Measurements from ENCODE around the gene RCAN1.

Gene RCAN1

DNA sequence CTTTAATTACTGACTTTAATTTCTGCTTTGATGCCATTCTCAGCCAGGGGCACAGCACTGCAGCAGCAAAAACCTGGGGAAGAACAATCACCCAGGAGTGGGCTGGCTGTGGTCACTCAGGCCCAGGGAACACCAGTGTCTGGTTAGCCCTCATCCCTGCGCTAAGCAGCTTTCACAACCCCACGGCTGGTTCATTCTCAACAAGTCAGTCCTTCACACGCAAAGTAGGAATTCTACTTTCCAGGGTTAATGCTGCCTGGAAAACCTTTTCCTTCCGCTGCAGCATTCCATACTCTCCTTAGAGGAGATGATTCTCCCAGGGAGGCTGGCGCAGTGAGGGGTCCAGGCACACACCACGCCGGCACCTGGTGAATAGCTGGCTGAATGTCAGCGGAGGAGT lies 78.6 kb downstream of the RCAN1 start:
- no peak for DNase-seq

DNA sequence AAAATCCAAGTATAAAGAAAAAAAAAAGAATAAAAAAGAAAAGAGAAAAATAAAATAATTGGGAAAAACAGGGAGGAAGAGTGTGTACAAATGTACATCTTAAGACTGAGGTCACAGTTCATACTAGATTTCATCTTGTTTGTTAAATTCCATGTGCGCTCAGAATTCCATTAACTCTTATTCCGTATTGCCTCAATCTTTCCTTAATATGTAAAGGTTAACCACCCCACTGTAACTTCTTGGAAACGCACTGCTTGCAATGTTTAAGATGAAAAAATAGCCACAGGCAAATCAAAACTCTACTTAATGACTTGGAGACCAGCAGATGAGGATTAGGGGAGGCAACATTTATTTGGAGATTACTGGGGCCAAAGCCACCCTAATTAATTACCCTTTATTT lies 79.0 kb downstream of the RCAN1 start:
- no peak for DNase-seq

DNA sequence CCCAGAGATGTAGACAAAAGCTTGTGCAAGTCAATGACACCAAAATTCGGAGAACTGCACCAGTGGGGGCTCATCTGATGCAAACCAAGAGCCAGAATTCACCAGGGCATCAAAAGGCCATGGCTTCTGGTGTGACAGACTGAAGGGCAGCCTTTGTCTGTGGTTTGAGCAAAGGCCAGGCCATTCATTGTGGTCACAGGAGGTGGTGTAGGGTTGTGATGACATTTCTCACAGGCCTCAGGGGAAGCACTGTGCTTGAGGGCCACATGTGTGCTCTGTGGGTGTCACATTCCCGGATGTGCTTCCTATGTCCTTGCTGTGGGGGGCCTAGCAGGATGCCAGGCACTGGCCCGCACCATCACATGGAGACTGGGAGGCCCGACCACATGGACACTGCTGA lies 80.4 kb downstream of the RCAN1 start:
- no peak for DNase-seq

DNA sequence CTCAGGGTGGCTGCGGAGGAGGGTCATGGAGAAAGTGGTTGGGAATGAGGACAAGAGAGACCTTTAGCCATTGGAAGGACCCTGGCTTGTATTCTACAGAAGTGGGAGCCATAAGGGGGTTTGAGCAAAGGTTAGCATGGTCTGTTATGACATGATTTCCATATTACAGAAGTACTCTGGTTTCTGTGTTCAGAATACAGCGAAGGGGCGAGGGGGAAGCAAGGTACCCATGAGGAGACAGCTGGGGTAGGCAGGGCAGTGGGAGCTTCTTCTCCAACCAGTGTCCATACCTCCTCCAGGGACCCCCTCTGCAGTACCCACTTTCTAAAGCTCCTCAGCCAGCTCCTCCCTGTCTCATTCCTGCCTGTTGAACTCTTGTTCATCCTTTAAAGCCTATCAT lies 81.0 kb downstream of the RCAN1 start:
- DNase-seq, result no peak

DNA sequence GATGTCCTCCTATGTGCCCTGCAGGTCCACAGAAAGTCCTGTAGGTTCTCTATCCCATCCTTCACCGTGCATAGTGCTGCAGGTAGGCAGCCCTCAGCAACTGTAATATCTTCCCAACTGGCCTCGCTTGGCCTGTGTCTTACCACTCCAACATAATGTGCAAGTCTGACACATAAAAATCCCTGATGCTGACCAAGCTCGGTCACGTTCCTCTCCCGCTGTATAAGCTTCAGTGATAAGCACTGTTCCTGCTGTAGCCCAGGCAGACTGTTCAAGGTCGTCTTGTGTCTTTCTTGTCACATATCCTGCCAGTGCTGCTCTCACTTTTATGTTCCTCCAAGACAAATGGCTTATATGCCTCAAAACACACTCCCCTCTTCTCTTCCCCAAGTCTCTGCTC lies 83.5 kb downstream of the RCAN1 start:
- DNase-seq, result no peak

DNA sequence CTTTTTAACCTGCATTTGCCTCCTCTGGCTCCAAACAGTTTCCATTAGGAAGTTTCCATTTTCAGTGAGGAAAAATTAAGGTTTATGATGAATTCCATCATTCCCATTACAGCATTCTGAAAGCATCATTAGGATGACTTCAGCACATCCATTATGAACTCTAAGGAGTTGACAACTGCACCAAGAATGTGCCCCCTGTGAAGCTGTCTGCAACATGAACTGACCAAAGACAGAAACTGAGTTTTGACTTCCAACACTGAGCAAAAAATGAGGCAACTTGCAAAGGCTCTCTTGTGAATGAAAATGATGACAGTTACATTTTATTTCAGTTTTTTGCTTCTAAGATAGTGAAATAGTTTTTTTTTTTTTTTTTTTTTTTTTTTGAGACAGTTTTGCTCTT lies 84.7 kb downstream of the RCAN1 start:
- DNase-seq, result no peak

DNA sequence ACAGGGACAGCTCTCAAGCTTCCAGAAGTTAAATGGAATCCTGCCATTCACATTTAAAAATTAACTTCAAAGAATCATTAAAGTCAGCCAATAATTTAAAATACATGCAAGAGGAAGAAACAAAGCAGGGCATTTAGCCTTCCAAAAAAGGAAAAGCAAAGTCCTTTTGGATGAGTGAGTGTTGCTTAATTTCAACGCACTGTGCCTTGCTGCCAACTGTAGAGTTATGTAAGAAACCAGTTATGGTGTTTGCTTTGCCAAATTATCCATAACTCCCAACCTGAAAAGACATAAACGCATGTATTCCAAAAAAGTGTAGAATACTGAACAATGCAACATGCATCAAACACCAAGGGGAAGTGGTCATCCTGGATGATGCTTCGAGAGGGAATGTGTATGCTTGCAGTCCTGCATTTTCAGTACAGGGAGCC lies 86.8 kb downstream of the RCAN1 start:
- DNase-seq, result no peak

DNA sequence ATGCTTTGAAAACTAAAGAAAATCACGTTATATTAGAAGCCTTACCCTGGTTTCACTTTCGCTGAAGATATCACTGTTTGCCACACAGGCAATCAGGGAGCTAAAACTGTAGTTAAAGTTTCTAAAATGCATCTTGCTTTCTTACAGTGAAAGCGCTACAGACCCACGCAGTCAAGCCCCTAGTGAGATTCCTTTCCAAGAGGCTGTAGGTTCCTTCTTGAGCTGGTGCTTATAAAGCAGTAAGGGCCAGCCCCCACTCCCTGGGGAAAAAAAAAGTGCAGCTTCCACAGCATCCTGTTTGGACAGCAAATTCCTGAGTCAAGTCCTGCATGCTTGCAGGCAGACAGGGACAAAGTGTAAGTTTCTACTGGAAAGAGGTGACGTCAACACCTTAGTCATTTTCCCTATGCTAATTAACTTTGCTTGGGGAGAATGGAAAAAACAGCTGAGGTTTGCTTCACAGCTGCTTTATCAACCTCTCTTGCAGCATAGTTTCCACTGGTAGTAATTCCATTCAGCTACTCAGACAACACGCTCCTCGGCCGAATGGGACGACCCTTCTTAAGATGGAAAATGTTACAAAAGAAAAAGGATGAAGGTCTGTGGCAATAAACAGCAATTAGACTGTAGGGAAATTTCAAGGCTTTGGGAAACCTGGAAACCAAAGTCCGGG lies 88.2 kb downstream of the RCAN1 start:
- no peak for DNase-seq

DNA sequence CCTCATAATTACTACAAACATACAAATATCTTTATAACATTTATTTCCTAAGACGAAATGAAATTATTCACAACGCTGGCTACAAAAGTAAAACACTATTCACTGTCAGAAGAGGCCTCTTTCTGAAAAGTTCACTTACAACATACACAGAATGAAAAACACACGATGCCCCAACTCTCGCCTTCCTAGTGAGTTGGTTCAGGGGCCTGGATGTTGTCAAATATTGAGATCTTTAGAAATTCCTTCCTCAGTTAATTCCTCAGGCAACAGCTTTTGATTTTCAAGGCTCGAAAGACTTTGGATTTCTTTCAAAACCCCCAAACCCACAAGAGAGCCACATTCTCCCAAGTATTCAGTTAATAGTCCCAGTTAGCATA lies 88.7 kb downstream of the RCAN1 start:
- no peak for DNase-seq

DNA sequence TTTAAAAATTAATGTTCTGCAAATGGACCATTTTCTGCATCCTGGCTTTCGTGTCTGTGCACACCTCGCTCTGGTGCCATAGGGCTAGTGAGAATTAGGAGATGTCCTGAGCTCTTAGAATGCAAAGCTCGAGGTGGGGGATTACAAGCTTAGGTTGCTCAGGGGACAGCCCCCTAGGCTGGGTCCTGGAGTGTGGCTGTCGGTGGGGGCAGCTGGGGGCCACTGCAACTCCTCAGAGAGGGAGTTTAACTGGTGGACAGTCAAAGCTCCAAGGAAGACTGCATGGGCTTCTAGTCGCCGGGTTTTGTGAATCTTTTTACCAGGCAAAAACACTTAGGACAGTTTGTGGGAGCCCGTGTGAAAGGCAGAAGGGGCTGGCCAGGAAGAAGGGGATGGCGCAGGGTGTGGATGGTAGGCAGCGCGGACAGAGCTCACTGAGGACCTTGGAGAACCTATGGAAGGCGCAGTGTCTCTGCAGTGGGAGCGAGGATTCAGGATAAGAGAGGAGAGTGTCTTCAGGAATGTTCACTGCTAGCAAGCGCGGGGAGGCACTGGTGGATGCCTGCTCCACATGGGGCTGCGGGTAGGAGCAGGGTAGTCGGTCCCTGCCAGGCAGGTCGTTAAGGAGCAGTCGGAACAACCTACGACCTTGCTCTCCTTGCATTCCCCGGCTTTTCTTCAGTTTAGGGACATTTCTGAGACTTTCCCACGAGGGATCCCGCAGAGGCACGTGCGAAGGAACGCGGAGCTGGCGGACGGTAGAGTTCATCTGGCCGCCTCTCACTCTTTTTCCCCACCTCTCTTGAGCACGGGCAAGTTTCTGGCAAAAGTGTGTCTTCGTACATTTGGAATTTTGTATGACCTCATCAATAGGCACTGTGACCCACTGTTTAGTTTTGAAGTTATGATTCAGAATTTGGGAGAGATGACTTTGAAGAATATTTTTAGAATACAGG lies 90.0 kb downstream of the RCAN1 start:
- DNase-seq, result no peak

DNA sequence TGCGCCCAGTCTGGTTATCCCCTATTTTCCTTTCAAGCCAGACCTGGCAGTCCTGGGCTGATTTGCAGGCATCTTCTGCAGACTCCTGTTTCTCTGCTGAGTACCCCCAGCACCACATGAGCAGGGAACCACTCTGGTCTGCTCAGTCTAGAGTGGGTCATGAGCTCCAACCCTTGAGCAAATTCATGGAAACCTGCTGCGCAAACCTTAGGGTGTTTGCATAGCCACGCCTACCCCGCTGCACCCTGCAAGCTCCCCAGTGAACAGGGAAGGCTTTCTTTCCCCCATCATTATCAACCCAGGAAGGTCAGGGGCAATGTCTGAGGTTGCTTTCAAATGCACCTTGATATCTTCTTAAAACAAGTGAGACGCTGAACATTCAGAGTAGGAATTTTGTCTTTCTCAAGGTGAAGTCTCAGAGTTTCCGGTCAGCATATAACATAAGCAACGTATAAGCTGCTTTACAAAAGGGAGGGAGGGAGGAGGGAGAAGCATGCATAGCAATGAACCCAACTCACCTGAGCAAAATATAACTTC lies 91.8 kb downstream of the RCAN1 start:
- no peak for DNase-seq

DNA sequence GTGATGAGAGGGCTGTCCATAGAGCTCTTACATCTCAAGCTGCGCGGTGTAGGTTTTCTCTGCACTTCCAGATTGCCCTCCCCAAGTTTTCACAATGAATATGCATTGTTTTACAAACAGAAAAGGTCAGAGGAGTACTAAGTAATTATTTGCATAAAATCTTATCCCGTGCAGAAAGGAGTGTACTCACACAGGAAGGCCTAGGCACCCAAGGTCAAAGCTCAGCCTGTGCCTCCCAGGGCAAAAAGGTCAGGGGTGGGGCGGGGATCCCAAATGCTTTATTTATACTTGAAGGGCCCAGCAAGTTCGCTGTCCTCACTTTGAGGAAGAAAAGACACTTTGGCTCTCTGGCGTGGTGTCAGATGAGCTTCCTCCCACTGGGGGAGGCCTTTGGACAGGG lies 92.6 kb downstream of the RCAN1 start:
- no peak for DNase-seq

DNA sequence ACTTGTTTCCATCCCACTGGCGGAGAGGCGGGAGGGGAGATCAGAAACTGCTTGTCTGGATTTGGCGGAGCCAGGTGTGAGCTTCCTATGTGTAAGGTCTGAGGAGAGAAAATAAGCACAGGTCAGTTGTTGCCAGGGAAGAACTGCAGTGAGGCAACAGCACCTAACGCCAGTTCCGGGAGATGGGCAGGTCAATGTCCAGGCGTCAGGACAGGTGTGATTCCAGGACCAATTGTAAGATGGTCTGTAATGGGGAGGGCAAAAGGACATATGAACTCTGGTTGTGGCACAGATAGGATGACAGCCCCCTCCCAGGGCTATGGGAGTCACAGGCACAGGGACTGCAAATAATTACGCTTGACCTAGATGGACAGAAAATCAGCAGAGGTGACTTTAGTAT lies 93.4 kb downstream of the RCAN1 start:
- DNase-seq, result no peak

DNA sequence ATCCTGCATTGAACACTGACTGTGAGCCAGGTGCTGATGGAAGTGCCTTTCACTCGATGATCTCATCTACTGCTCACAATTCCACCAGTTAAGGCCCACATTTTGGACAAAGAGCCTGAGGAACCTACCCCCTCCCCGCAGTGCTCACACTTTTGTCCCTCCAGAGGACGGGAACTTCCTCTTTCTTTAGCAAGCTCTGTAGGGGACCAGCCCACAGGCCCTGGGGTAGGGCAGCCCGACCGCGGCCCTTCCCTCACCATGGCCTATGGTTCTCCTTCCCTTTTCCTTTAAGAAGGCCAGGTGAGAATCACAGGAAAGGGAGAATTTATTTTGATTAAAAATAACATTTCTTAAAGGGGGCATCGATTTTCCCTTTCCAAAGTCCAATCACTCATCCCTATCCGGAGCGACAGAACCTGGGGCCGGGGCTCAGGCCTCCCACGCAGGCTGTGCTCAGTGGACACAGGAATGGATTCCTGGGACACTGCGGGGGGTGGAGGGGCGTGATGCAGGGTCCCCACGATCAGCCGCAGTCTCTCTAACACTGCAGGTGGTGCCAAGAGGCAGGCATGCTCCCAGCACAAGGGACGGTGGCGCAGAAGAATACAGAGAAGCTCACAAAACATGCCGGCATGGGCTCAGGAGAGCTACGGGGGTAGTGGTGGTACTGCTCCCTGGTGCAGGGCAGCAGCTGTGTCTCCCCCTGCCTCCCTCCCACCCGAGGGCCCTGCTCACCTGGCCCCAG lies 94.0 kb downstream of the RCAN1 start:
- DNase-seq, result no peak

DNA sequence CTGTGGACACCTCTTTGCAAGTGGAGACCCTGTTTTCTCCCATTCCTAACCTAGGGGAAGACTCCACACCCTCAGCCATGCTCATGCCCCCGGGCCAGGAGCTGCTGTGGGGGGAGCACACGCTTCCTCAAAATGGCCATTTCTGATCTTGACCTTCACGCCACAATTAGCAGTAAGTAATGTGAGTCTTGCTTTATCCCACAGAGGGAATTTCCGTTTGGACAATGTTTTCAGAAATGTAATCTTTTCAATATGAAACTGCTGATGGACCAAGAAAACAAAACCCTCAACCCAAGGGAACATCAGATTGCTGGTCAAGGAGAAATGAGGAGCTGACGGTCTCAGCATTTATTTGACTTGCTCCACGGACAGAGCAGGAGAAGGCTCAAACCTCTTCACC lies 94.6 kb downstream of the RCAN1 start:
- no peak for DNase-seq

DNA sequence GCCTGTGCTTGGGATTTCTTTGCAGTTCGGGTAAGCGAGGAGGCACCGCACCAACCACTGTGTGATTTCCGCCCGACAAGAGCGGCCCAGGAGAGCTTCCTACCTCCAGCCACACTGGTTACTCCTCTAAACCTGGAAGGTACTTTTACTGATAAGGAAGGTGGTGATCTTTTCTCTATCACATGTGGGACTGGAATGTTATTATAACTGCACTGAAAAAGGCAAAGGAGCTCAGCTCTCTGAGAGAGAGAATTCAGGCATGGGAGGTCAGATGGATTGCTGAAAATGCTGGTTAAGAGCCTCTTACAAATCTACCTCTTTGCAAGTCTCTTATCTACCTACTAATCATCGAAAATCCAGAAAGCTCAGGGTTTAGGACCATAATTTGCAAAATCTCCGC lies 95.2 kb downstream of the RCAN1 start:
- no peak for DNase-seq

DNA sequence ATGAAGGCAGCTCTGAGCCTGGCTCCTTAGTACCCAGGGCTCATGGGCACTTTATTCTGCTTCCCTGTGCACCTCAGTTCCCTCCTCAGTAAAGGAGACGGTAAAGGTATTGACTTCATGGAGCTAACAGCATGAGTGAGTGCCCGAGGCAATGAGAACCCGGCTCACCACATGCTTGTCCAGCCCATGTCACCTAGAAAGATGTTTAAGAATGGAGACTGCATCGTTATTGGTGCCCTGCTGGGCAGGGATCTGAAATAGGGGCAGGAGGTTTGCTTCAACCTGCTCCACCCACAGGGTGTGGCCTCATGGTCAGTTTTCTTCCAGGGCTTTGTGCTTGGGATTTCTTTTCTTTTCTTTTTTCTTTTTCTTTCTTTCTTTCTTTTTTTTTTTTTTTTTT lies 95.9 kb downstream of the RCAN1 start:
- DNase-seq, result no peak

DNA sequence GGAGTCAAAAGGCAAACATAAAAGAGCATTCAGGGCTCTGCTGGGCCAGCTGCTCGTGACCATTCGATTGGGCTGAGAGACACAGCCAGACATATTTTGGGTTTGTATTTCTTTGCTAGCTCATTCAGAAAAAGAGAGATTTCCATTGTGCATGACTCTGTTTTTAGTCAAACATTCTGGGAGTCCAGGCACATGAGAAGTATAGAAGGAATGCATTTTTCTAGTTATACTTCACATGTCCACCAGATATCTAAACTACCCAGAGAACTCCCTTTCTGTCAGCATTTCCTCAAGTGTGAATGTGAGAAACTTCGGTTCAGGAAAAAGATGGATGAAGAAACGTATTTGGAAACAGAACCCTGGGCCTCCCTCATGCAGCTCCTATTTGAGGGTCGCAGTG lies 96.6 kb downstream of the RCAN1 start:
- DNase-seq, result no peak

DNA sequence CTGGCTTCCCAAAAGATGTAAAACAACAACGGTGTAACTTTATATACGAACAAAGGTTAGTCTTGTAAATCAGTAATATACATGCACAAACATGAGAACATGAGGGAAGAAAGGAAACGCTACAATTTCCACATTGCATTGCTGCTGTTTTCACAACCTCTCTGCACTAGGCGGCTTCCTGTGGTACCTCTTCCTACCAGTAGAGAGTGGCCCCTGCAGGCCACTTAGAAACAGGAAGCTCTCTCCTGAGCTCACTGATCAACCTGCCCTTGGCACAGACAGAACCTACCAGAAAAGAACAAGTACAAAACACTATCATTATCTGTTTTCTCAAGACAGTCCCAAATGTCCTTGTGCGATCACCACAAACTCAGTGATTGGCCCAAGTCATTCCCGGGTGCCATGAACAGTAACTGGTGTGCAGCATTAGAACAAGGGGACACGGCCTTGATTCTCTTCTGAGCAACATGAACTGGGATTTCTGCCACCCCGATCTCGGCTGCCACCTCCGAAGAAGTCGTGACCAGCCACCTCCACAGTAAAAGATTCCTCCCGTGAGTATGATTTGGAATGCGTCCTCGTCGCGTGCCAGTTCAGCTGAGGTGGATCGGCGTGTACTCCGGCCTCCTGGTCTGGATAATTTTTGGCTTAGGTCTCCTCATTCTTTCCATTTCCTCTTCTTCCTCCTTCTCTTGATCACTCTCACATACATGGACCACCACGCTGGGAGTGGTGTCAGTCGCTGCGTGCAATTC lies 97.2 kb downstream of the RCAN1 start:
- DNase-seq, result no peak

DNA sequence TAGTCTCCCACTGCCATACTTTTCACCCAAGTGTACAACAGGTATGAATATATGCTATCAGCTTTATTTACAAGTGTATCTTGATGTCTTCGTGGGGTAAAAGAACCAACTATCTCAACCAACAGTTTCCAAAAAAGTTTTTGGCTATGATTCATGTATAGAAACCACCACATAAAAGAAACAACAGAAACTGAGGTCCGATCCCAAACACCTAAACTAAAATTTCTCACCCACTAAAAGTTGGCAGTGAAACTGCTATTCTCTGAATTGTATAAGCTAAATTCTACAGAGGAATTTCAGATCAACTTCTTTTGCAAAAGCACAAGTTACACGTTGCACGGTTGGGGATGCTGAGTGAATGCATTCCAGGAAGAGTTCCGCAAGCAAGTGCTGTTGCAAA lies 97.9 kb downstream of the RCAN1 start:
- no peak for DNase-seq

DNA sequence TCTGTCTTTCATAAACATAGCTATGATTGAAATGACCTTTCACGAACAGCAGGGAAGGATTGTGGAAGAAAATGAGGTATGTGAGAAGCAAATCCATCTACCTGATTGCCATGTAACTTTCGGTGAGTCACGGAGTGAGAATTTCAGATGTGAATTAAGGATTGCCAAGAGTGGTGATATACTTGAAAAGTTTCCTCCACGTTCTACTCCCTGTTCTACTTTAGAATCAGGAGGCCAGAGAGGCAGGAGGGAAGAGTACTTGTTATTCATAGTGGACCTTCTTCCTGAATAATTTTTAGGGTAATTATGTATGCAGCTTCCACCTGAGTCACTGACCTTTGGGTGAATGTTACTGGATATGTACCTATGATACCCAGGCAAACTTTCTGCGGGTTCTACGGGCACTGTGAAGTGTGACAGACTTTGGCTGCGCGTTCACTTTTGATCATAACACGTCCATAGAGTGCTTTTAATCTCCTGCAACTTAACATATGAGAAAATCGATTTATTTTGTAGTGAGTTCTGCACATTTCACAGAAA lies 100.3 kb downstream of the RCAN1 start:
- DNase-seq, result no peak

DNA sequence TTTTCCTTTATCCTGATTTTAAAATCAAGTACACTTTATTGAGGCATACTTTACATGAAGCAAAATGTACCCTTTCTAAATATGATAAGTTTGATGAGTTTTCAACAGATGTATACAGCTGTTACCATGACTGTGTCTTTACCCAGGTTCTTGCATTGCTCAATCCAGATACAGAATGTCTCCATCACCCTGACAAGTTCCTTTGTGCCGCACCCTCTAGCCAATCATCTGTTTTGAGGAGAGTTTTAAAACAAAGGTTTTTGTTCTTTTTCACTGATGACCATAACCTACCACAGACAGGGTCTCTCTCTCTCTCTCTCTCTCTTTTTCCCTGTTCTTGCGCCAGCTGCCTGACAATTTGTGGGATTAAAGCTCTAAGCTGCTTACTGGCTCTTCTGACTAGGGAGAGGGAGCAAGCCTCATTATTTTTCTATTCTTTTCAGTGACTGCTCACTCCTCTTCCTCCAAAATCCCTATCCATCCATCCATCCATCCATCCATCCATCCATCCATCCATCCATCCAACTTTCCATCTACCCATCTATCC lies 101.7 kb downstream of the RCAN1 start:
- no peak for DNase-seq
